Activated CD4-positive, alpha-beta T cell treated with anti-CD3 and anti-CD28 coated beads, Interleukin-2, amount 10 ng/mL, durations not matched to agents 7 days and 5 days (primary cell): ENCODE data around the gene ZNF268. TPM values are rescaled to one million over a fixed set of nuclear protein-coding genes. Genes with fewer than 3 reads are reported as not detected.

ENCODE experiments used
- CTCF ChIA-PET: fragments of 350-600 bp; sonication (Branson Sonifier 250); formaldehyde crosslinking; loops from one replicate; lab custom pipeline; 2021; ENCODE audit warnings: antibody characterized with exemption; lab: Charles Lee
- POLR2A ChIA-PET: fragments of 350-600 bp; sonication (Branson Sonifier 250); formaldehyde crosslinking; loops from one replicate; lab custom pipeline; 2021; ENCODE audit warnings: antibody characterized with exemption; lab: Charles Lee
- DNase-seq: peaks from one replicate; pipeline ENCODE4 v3.0.0-alpha.2; 2020
- H3K27ac Mint-ChIP-seq: one replicate; pipeline ENCODE4 v1.8.0; 2021; ENCODE audit warnings: mild to moderate bottlenecking, moderate library complexity, mixed read lengths
- H3K27me3 Mint-ChIP-seq: one replicate; pipeline ENCODE4 v1.8.0; 2021; ENCODE audit warnings: mixed read lengths
- H3K36me3 Mint-ChIP-seq: one replicate; pipeline ENCODE4 v1.8.0; 2021; ENCODE audit warnings: low read depth, mixed read lengths
- H3K4me1 Mint-ChIP-seq: one replicate; pipeline ENCODE4 v1.8.0; 2021; ENCODE audit warnings: mixed read lengths
- H3K4me3 Mint-ChIP-seq: one replicate; pipeline ENCODE4 v1.8.0; 2021; ENCODE audit warnings: mild to moderate bottlenecking, moderate library complexity, mixed read lengths
- H3K9me3 Mint-ChIP-seq: one replicate; pipeline ENCODE4 v1.8.0; 2021; ENCODE audit warnings: mixed read lengths
- total RNA-seq, 2 experiments: library from RNA; stranded (reverse); gene quantifications; one replicate each; pipeline ENCODE4 v1.2.3, GENCODE V29; 2021

ZNF268 gene
- 10 to 100 TPM; 22.1 to 23.4 TPM for total RNA-seq

- CTCF ChIA-PET: interaction anchor here (1.0 to 2.0 kb wide), 10 partner anchors 10 to 408 kb away, joined by 3 to 10 read pairs (median 4); partner anchors contain the start of gene ZNF140
- DNase-seq: peak; percentile 94
- Mint-ChIP-seq H3K27ac (peak within 1 kb of the TSS; percentile 97), H3K4me3 (peak within 1 kb of the TSS; percentile 96), H3K4me1 (peaks cover 21% of the 10 kb centered on the region), H3K9me3 (peaks cover 54% of the 10 kb centered on the region), H3K27me3 (no peaks in the 10 kb centered on the region), H3K36me3 (peaks cover 61% of the 10 kb centered on the region)
- POLR2A ChIA-PET: no interaction called here
Observed at GRCh38 chr12:133181238-133181959, at the start of gene ZNF268. ZNF268 (plus strand) TSS chr12:133181495; CDS start chr12:133181998, 503 bp downstream.

- Mint-ChIP-seq H3K27me3 (no peaks in the 10 kb centered on the region), H3K4me3 (no peak overlapping the region), H3K9me3 (peaks cover 60% of the 10 kb centered on the region), H3K36me3 (peaks cover 67% of the 10 kb centered on the region), H3K4me1 (peaks cover 9% of the 10 kb centered on the region), H3K27ac (no peak overlapping the region)
- POLR2A ChIA-PET: no interaction called here
- CTCF ChIA-PET: interaction anchor here (0.8 to 1.2 kb wide), 2 partner anchors 17 to 24 kb away, joined by 3 read pairs; no protein-coding TSS in a partner anchor
- no peak for DNase-seq
Observed at GRCh38 chr12:133135747-133136146, 45.5 kb upstream of the ZNF268 start.

GRCh38 chr12:133145981-133146380, 35.3 kb upstream of the ZNF268 start:
- POLR2A ChIA-PET: no interaction called here
- H3K9me3 Mint-ChIP-seq: peaks cover 51% of the 10 kb centered on the region
- peaks cover 74% of the 10 kb centered on the region for H3K36me3 Mint-ChIP-seq
- no peak overlapping the region for H3K27ac Mint-ChIP-seq
- CTCF ChIA-PET: no interaction called here
- no peak for DNase-seq
- H3K27me3 Mint-ChIP-seq: no peaks in the 10 kb centered on the region
- H3K4me1 Mint-ChIP-seq: no peaks in the 10 kb centered on the region
- H3K4me3 Mint-ChIP-seq: no peak overlapping the region

GRCh38 chr12:133156125-133156690, 25.1 kb upstream of the ZNF268 start:
- Mint-ChIP-seq H3K36me3 (peaks cover 59% of the 10 kb centered on the region), H3K27me3 (no peaks in the 10 kb centered on the region), H3K9me3 (peaks cover 81% of the 10 kb centered on the region), H3K4me3 (no peak overlapping the region), H3K27ac (no peak overlapping the region), H3K4me1 (no peaks in the 10 kb centered on the region)
- DNase-seq: no peak
- ChIA-PET CTCF (interaction anchor here (1.3 kb wide), 1 partner anchor 170 kb away, joined by 4 read pairs; the partner anchor contains the start of gene ZNF26), POLR2A (no interaction called here)

- no peaks in the 10 kb centered on the region for H3K27me3 Mint-ChIP-seq
- H3K9me3 Mint-ChIP-seq: peaks cover 43% of the 10 kb centered on the region
- CTCF ChIA-PET: interaction anchor here (0.6 kb wide), 1 partner anchor 163 kb away, joined by 3 read pairs; no protein-coding TSS in a partner anchor
Observed at GRCh38 chr12:133165776-133166175, 15.5 kb upstream of the ZNF268 start.

GRCh38 chr12:133172491-133172890, 8.8 kb upstream of the ZNF268 start:
- ChIA-PET CTCF (interaction anchor here (2.0 kb wide), 1 partner anchor 9 kb away, joined by 7 read pairs; the partner anchor contains the start of gene ZNF268), POLR2A (no interaction called here)
- H3K27me3 Mint-ChIP-seq: no peaks in the 10 kb centered on the region
- no peak for DNase-seq
- no peak overlapping the region for H3K4me3 Mint-ChIP-seq
- peaks cover 52% of the 10 kb centered on the region for H3K9me3 Mint-ChIP-seq
- H3K27ac Mint-ChIP-seq: no peak overlapping the region
- peaks cover 2% of the 10 kb centered on the region for H3K36me3 Mint-ChIP-seq
- H3K4me1 Mint-ChIP-seq: no peaks in the 10 kb centered on the region

More at GRCh38 chr12:133165776-133166175, 15.5 kb upstream of the ZNF268 start:
- no peaks in the 10 kb centered on the region for H3K4me1 Mint-ChIP-seq
- no peak for DNase-seq
- H3K36me3 Mint-ChIP-seq: peaks cover 2% of the 10 kb centered on the region
- no peak overlapping the region for H3K4me3 Mint-ChIP-seq
- POLR2A ChIA-PET: no interaction called here
- H3K27ac Mint-ChIP-seq: no peak overlapping the region

- no peaks in the 10 kb centered on the region for H3K4me1 Mint-ChIP-seq
- H3K27ac Mint-ChIP-seq: no peak overlapping the region
- no peak overlapping the region for H3K4me3 Mint-ChIP-seq
- no peaks in the 10 kb centered on the region for H3K27me3 Mint-ChIP-seq
- ChIA-PET POLR2A (no interaction called here), CTCF (no interaction called here)
- DNase-seq: no peak
- peaks cover 52% of the 10 kb centered on the region for H3K9me3 Mint-ChIP-seq
- H3K36me3 Mint-ChIP-seq: peaks cover 4% of the 10 kb centered on the region
Observed at GRCh38 chr12:133174901-133175300, 6.4 kb upstream of the ZNF268 start.

- no peaks in the 10 kb centered on the region for H3K27me3 Mint-ChIP-seq
- peaks cover 53% of the 10 kb centered on the region for H3K36me3 Mint-ChIP-seq
- peak overlapping the region; percentile 44 for H3K4me3 Mint-ChIP-seq
- H3K27ac Mint-ChIP-seq: peak overlapping the region; percentile 51
- H3K9me3 Mint-ChIP-seq: peaks cover 55% of the 10 kb centered on the region
- peaks cover 21% of the 10 kb centered on the region for H3K4me1 Mint-ChIP-seq
- POLR2A ChIA-PET: no interaction called here
- no peak for DNase-seq
- CTCF ChIA-PET: interaction anchor here (1.0 to 2.0 kb wide), 10 partner anchors 9 to 407 kb away, joined by 3 to 10 read pairs (median 4); partner anchors contain the start of gene ZNF140
Observed at GRCh38 chr12:133180669-133181068, 626 bp upstream of the ZNF268 start.

- H3K9me3 Mint-ChIP-seq: peaks cover 68% of the 10 kb centered on the region
- DNase-seq: no peak
- peaks cover 99% of the 10 kb centered on the region for H3K36me3 Mint-ChIP-seq
- POLR2A ChIA-PET: no interaction called here
- H3K27ac Mint-ChIP-seq: no peak overlapping the region
- no peaks in the 10 kb centered on the region for H3K27me3 Mint-ChIP-seq
- peaks cover 1% of the 10 kb centered on the region for H3K4me1 Mint-ChIP-seq
- H3K4me3 Mint-ChIP-seq: no peak overlapping the region
- CTCF ChIA-PET: no interaction called here
Observed at GRCh38 chr12:133190176-133190575, 8.9 kb downstream of the ZNF268 start.

- peaks cover 86% of the 10 kb centered on the region for H3K36me3 Mint-ChIP-seq
- H3K4me3 Mint-ChIP-seq: no peak overlapping the region
- H3K9me3 Mint-ChIP-seq: peaks cover 56% of the 10 kb centered on the region
- H3K27ac Mint-ChIP-seq: no peak overlapping the region
- H3K4me1 Mint-ChIP-seq: no peaks in the 10 kb centered on the region
- ChIA-PET CTCF (no interaction called here), POLR2A (no interaction called here)
- DNase-seq: no peak
- H3K27me3 Mint-ChIP-seq: no peaks in the 10 kb centered on the region
Observed at GRCh38 chr12:133192847-133193246, 11.6 kb downstream of the ZNF268 start.

GRCh38 chr12:133201888-133202287, 20.6 kb downstream of the ZNF268 start:
- ChIA-PET POLR2A (no interaction called here), CTCF (interaction anchor here (1.4 to 2.8 kb wide), 2 partner anchors 21 to 244 kb away, joined by 3 to 8 read pairs; partner anchors contain the start of gene ZNF268)
- Mint-ChIP-seq H3K9me3 (peaks cover 59% of the 10 kb centered on the region), H3K27ac (no peak overlapping the region), H3K4me1 (no peaks in the 10 kb centered on the region), H3K27me3 (no peaks in the 10 kb centered on the region), H3K36me3 (peaks cover 69% of the 10 kb centered on the region), H3K4me3 (no peak overlapping the region)
- DNase-seq: no peak

GRCh38 chr12:133202493-133203343, 21.4 kb downstream of the ZNF268 start:
- peak overlapping the region; percentile 36 for H3K27ac Mint-ChIP-seq
- POLR2A ChIA-PET: no interaction called here

More at GRCh38 chr12:133202493-133203343, 21.4 kb downstream of the ZNF268 start:
- Mint-ChIP-seq H3K4me1 (no peaks in the 10 kb centered on the region), H3K27me3 (no peaks in the 10 kb centered on the region), H3K36me3 (peaks cover 70% of the 10 kb centered on the region), H3K9me3 (peaks cover 62% of the 10 kb centered on the region), H3K4me3 (no peak overlapping the region)
- CTCF ChIA-PET: interaction anchor here (1.0 to 2.8 kb wide), 5 partner anchors 21 to 244 kb away, joined by 3 to 8 read pairs (median 3); partner anchors contain the start of genes ZNF10, ZNF268 and ZNF891
- no peak for DNase-seq
